Neural cell (in vitro differentiated cells): ENCODE results near the gene MEFV.

Experiments used
- EZH2 ChIP-seq: fragments of 200-600, 300-800 bp; shearing (Covaris generic), sonication (generic); IDR thresholded peaks from 2 replicates; pipeline ENCODE4 v1.6.1; 2014; ENCODE audit warnings: antibody characterized with exemption, low read length, borderline replicate concordance, mild to moderate bottlenecking; ENCODE audit not compliant: insufficient read depth, poor library complexity, severe bottlenecking
- TF ChIP-seq, protein P1 (sequence below): fragments of 450-650 bp; IDR thresholded peaks from 2 replicates; pipeline ENCODE4 v1.5.1; 2014; ENCODE audit warnings: antibody characterized with exemption, mild to moderate bottlenecking, moderate library complexity; ENCODE audit not compliant: poor library complexity, severe bottlenecking

DNA sequence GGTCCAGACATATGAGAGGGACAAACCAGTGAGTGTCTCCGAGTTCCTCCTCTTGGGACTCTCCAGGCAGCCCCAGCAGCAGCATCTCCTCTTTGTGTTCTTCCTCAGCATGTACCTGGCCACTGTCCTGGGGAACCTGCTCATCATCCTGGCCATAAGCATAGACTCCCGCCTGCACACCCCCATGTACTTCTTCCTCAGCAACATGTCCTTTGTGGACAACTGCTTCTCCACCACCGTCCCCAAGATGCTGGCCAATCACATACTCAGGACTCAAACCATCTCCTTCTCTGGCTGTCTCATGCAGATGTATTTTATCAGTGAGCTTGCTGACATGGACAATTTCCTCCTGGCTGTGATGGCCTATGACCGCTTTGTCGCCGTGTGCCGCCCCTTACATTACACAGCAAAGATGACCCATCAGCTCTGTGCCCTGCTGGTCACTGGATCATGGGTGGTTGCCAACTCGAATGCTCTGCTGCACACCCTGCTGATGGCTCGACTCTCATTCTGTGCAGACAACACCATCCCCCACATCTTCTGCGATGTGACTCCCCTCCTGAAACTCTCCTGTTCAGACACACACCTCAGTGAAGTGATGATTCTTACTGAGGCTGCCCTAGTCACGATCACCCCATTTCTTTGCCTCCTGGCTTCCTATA, 40.7 kb downstream of the MEFV start:
- TF ChIP-seq, protein P1, sequence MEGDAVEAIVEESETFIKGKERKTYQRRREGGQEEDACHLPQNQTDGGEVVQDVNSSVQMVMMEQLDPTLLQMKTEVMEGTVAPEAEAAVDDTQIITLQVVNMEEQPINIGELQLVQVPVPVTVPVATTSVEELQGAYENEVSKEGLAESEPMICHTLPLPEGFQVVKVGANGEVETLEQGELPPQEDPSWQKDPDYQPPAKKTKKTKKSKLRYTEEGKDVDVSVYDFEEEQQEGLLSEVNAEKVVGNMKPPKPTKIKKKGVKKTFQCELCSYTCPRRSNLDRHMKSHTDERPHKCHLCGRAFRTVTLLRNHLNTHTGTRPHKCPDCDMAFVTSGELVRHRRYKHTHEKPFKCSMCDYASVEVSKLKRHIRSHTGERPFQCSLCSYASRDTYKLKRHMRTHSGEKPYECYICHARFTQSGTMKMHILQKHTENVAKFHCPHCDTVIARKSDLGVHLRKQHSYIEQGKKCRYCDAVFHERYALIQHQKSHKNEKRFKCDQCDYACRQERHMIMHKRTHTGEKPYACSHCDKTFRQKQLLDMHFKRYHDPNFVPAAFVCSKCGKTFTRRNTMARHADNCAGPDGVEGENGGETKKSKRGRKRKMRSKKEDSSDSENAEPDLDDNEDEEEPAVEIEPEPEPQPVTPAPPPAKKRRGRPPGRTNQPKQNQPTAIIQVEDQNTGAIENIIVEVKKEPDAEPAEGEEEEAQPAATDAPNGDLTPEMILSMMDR = no peak
- TF ChIP-seq EZH2 = no peak
